NCI-H1105 (cell line): ENCODE data around the gene GABPB2.

ENCODE experiments used
- DNase-seq: peaks from one replicate; lab custom pipeline; 2025; lab: John Stamatoyannopoulos, UW

The GABPB2 gene

GRCh38 chr1:151133018-151133806 lies 62.7 kb downstream of the GABPB2 start:
- DNase-seq: no peak

DNA sequence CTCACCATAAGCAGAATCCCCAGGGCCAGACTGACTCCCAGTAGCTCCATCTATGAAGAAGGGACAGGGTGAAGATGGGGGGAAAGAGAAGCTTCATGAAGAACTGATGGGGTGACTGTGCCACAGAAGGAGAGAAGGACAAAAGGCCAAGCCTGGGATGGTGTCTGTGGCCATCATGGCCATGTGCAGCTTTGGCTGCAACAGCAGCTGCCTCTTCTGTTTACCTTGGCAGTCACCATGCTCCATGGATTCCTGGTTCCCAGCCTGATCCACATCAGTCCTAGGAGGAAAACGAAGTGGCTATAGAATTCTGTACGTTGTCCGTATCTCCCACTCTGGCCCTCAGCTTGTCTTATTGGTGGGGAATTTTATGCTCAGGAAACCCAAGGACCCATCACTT lies 63.8 kb downstream of the GABPB2 start:
- DNase-seq: no peak

DNA sequence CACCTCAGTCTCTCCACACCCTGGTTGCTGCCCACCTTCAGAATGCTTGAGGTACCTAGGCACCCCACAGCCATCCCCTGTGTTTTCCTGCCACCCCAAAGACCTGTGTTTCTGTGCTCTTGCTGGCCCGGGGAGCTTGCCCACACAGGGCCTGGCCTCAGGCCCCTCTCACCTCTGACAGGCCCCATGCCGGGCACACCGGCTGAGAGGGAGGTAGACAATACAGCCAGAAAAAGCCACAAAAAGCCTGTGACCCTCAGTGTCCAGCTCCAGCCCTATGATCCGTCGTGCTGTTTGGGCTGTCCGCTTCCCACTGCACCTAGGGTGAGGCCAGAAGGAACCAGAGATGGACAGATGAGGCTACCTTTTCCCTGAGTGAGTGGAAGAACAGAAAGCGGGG lies 64.4 kb downstream of the GABPB2 start:
- DNase-seq: no peak

- DNase-seq: no peak
Measured at GRCh38 chr1:151135433-151136385, 65.1 kb downstream of the GABPB2 start.

DNA sequence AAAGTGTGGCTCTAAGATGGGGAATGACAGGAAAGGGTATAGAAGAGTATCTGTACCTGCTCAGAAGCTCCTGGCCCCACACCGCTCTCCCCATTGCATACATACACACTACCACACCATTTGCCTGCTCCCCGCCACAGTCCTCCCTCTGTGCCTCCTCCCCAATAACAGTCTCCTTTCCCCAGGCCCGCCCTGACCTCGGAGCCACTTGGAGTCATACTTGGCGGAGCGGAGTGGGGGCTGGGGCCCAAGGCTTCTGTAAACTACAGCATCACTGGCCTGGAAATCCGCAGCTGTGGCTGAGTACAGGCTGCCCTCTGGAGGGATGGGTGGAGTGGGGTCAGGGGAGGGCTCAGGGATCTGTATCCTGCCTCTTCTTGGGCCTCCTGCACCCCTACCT lies 67.2 kb downstream of the GABPB2 start:
- no peak for DNase-seq

GRCh38 chr1:151142411-151143056 lies 72.0 kb downstream of the GABPB2 start:
- DNase-seq: no peak

DNA sequence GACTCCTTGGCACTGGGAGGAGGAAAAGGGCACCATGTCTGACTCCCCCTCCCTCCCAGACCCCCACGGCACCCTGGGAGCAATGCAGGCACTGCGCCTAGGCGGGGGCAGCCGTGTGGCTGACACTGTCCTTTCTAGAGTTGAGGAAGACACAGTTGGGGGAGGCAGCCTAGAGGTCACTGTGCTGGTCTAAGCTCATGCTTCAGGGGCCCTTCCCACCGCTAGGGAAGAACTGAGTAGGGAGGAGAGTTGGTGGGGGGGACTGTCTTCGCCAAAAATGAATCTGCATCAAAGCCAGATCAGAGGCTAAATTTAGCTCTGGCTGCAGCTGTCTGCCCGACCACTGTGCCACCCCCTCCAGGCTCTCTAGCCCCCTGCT lies 72.5 kb downstream of the GABPB2 start:
- no peak for DNase-seq

DNA sequence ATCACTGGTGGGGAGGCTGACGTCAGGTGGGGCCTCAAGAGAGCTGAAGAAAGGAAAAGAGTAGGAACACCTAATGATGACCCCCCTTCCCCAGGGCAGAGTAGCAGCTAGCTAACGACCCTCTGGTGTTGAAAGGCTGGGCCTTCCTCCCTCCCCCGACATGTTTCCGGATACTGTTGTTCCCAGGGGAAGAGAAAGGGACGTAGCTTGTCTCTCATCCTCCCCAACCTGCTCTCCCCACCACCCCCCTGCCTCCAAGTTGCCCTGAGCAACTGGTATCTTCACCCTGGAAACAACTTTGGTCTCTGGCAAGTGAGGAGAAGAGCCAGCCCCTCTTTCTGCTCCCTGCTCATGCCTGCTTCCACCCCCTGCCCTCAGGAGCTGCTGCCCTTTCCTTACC lies 73.4 kb downstream of the GABPB2 start:
- DNase-seq: no peak

DNA sequence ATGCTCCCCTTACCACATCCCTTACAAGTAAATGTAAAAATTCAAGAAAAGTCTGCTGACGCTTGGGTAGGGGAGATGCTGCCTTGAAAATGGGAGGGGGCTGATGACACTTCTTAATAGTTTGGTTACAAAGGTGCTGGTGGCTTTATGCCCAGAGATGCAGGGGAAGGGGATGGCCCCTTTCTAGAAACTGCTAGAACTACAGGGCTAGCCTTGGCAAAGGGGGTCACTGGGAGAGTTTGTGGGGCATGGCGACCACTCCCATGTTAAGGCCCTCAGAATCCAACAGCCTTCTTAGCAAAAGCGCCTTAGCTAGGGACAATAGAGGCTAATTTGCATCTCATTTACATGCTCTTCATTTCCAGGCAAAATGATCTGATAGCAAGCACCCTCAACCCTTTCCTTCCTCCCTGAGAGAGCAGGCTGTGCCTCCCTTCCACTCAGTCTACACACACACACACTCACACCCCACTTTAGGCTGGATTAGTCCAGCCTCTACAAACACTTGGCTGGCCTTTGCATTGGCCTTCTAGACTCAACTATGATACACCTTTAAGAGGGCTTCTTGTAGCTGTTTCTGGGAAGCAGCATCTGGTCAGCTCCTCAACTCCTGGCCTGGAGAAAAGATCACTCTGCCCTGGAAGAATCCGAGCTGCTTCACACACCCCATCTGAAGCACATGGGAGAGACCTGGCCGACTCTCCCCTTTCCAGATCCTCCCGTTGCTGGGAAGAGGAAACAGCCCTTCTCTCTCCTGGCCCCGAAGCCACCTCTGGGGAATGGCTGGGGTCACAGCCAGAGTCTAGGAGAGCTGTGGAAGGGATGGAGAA lies 74.1 kb downstream of the GABPB2 start:
- DNase-seq: no peak

- DNase-seq: no peak
Measured at GRCh38 chr1:151145304-151146071, 74.9 kb downstream of the GABPB2 start.

GRCh38 chr1:151146072-151146411 lies 75.5 kb downstream of the GABPB2 start:
- no peak for DNase-seq

- peak; percentile 84 for DNase-seq
Measured at GRCh38 chr1:151146412-151147131, 76.0 kb downstream of the GABPB2 start, which contains the start of gene SEMA6C. SEMA6C (minus strand) TSS chr1:151146631; CDS start chr1:151142621, 4,010 bp downstream.

DNA sequence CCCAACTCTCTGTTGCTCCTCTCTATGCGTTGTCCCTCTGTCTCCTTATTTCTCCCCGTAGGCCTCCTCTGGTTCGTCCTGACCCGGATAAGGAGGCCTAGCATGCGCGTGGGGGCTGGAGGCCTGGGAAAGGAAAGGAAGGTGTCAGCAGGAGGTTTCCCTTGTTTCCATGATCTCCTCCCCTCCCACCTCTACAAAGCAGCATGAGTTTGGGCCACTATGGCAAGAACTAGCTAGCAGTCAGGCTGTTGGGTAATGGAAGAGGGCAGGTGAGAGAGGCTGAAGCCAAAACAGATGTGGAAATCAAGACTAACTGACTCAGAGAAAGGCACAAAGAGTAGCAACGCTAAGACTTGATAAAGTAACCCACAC lies 76.6 kb downstream of the GABPB2 start:
- DNase-seq: no peak

DNA sequence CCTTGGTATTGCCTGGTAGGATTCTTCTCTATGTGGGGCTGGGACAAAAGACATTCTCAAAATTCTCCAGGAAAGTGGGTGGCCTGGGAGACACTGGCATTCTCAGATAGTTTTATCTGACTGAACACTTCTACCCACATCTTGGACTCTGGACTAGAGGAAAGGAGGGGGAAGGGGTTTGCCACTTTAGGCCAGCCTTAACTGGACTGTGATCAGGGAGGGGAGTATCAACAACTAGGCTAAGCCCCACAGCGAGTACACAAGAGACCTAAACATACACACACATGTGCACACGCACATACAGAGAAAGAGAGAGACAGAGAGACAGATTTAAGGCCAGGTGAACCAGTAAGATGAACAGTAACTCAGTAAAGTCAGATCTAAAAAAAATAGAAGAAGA lies 77.1 kb downstream of the GABPB2 start:
- DNase-seq: no peak

GRCh38 chr1:151156515-151156819 lies 85.9 kb downstream of the GABPB2 start, which contains the start of gene TNFAIP8L2:
TNFAIP8L2 (plus strand) TSS chr1:151156649; CDS start chr1:151158698, 2,049 bp downstream.
- DNase-seq: no peak

- no peak for DNase-seq
Measured at GRCh38 chr1:151157067-151157531, 86.5 kb downstream of the GABPB2 start.

DNA sequence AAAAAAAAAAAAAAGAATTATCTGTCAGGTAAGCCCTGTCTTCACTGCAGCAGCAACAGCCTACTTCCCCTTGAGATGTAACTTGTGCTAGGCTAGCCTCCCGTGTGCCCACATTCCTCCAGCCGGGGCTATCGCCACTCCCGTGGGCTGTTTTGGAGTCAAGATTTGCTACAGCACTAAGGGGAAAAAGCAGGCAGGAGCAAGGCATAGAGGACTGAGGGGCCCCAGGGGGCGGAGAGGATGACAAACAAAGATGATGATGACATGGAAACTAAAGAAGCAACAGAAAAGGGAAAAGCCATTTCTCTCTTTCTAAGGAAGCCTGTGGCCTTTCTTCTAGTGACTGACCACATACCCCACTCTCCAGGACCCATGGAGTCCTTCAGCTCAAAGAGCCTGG lies 87.8 kb downstream of the GABPB2 start:
- no peak for DNase-seq

- no peak for DNase-seq
Measured at GRCh38 chr1:151158751-151159251, 88.2 kb downstream of the GABPB2 start.

DNA sequence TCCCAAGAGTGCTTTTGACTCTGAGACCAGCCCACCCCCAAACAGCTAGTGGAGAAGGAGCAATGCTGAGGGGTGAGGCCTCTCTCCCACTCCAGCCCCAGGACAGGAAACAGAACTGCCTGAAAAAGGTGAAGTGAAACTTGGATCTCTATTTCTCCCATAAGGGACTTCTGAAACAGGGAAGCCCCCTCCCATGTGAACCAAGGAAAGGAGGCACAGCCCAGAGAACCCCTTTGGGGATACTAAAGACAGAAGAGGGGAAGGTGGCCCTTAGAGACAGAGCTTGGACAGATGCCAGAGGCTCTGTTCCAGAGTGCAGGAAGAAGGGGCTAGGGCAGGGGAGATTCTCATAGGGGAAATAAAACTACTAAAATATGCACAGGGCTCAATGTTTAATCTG lies 88.8 kb downstream of the GABPB2 start:
- DNase-seq: no peak

DNA sequence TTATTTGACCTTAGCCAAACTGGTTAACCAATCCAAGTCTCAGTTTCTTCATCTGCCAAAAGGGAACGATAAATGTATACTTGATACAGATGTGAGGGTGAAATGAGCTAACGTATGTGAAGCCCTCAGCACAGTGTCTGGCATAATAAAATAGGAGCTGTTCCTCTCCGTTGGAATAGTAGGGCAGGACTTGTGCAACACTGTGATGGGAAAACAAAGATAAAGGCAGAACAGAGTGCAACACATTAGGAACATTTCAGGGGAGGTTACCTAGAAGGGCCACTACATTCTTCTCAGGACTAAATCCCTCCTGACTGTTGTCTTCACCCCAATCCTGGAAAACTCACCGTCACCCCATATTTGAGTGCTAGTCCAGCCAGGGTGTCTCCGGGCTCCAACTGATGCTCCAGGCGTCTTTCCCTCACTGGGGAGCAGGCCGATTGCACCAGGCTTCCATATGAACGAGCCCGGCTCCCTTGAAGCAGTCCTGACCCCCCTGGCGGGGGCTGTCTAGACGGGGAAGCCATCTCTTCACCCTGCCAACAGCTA lies 94.2 kb downstream of the GABPB2 start:
- no peak for DNase-seq
